Neural progenitor cell (in vitro differentiated cells): ENCODE measurements around the gene CCNYL1. TPM values are rescaled to one million over a fixed set of nuclear protein-coding genes. Genes with fewer than 3 reads are reported as not detected.
A peak's percentile ranks its signal among the peaks of the same experiment; 100 is the strongest.

ENCODE experiments used
- DNase-seq: peaks from one replicate; pipeline ENCODE4 v3.0.0-alpha.2; 2016; ENCODE audit warnings: low spot score
- H2AFZ ChIP-seq: fragments of 200-600 bp; sonication (generic); replicated peaks from 2 replicates; pipeline ENCODE4 v1.6.1; 2016; ENCODE audit warnings: antibody characterized with exemption
- H3F3A ChIP-seq: fragments of 200-600 bp; sonication (generic); 2 replicates; pipeline ENCODE4 v1.6.1; 2016; ENCODE audit warnings: antibody characterized with exemption, low read depth
- H3K27ac ChIP-seq: fragments of 200-600 bp; sonication (generic); 2 replicates; pipeline ENCODE4 v1.5.1; 2016; ENCODE audit warnings: mild to moderate bottlenecking
- H3K27me3 ChIP-seq: fragments of 200-600 bp; sonication (generic); 2 replicates; pipeline ENCODE4 v1.6.1; 2016; ENCODE audit warnings: mild to moderate bottlenecking, moderate library complexity
- H3K36me3 ChIP-seq: fragments of 200-600 bp; sonication (generic); 2 replicates; pipeline ENCODE4 v1.5.1; 2016
- H3K4me1 ChIP-seq: fragments of 200-600 bp; sonication (generic); 2 replicates; pipeline ENCODE4 v1.6.1; 2016; ENCODE audit warnings: mixed run types
- H3K4me2 ChIP-seq: fragments of 200-600 bp; sonication (generic); 2 replicates; pipeline ENCODE4 v1.6.1; 2016
- H3K4me3 ChIP-seq: fragments of 200-600 bp; sonication (generic); 2 replicates; pipeline ENCODE4 v1.5.1; 2016
- H3K79me2 ChIP-seq: fragments of 200-600 bp; sonication (generic); 2 replicates; pipeline ENCODE4 v1.6.1; 2016; ENCODE audit warnings: low read depth
- H3K9ac ChIP-seq: fragments of 200-600 bp; sonication (generic); 2 replicates; pipeline ENCODE4 v1.6.1; 2016
- H3K9me3 ChIP-seq: fragments of 200-600 bp; sonication (generic); 2 replicates; pipeline ENCODE4 v1.5.1; 2016; ENCODE audit warnings: low read depth
- H4K20me1 ChIP-seq: fragments of 200-600 bp; sonication (generic); 2 replicates; pipeline ENCODE4 v1.6.1; 2016; ENCODE audit warnings: low read depth
- H3K27ac Mint-ChIP-seq: 3 replicates; pipeline ENCODE4 v1.8.0; 2021; ENCODE audit warnings: mixed read lengths
- H3K27me3 Mint-ChIP-seq: 2 replicates; pipeline ENCODE4 v1.8.0; 2022; ENCODE audit warnings: low read depth, mild to moderate bottlenecking, inconsistent platforms, moderate library complexity, mixed read lengths; ENCODE audit not compliant: insufficient read depth
- H3K36me3 Mint-ChIP-seq: 3 replicates; pipeline ENCODE4 v1.8.0; 2021; ENCODE audit warnings: mixed read lengths
- H3K4me1 Mint-ChIP-seq: 3 replicates; pipeline ENCODE4 v1.8.0; 2021; ENCODE audit warnings: mixed read lengths
- H3K4me3 Mint-ChIP-seq: 3 replicates; pipeline ENCODE4 v1.8.0; 2021; ENCODE audit warnings: mild to moderate bottlenecking, moderate library complexity, mixed read lengths
- H3K9me3 Mint-ChIP-seq: 3 replicates; pipeline ENCODE4 v1.8.0; 2020; ENCODE audit warnings: mixed read lengths
- EZH2 ChIP-seq: fragments of 200-600 bp; sonication (generic); IDR thresholded peaks from 2 replicates; pipeline ENCODE4 v1.6.1; 2017; ENCODE audit warnings: antibody characterized with exemption, mild to moderate bottlenecking, moderate library complexity
- EZH2phosphoT487 ChIP-seq: fragments of 200-600 bp; sonication (generic); IDR thresholded peaks from 2 replicates; pipeline ENCODE4 v1.6.1; 2017; ENCODE audit warnings: antibody characterized with exemption
- small RNA-seq: library from RNA; depleted of rRNA; stranded (forward); fragments of <200 nt; gene quantifications from one replicate; pipeline ENCODE3, GENCODE V24; 2015
- total RNA-seq: library from RNA; depleted of rRNA; stranded (reverse); fragments of >200 nt; gene quantifications from 2 replicates; pipeline ENCODE4 v1.2.3, GENCODE V29; 2015; ENCODE audit warnings: low replicate concordance
- TF ChIP-seq, protein P1 (sequence below): fragments of 200-600 bp; sonication (generic); IDR thresholded peaks from 2 replicates; pipeline ENCODE4 v1.5.1; 2017; ENCODE audit warnings: antibody characterized with exemption, mild to moderate bottlenecking

Gene CCNYL1
- total RNA-seq, 1 donor from 2014 or later = 22.0 TPM

DNA sequence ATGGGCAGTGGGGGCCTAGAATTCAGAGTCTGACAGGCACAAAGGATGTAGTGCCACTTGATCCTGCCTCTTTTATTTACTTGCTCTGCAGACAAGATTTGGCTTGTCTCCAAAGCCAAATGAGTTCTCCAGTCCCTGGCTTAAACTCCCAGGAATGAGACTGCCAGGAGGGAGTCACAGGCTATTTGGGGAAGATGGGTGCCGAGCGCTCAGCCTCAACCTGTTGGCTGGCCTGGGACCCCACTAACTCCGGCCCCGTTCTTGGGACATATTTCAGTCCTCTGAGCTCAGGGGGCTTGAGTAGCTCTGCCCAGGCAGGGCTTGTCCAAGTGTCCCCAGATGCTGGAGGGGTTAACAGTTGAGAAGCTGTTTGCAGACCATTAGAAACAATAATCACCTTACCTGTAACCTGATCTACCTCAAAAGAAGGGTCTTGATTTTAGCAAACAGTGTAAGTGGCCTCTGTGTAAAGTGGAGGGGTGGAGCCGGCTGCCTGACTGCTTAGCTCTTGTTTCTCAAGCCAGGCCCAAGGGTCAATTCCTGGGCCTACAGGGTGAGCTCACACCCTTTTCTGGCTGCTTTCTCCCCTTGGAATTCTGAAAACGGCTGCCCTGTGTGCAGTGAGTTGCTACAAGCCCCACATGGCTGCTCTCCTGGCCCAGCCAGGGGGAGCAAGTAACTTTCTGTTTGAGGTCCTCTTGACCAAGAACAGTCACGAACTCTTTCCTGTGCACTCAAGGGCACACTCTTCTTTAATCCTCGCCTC is 85.3 kb downstream of the CCNYL1 start:
- Mint-ChIP-seq H3K4me3 (no peak overlapping the region), H3K27me3 (peaks cover 5% of the 10 kb centered on the region), H3K27ac (peak overlapping the region; percentile 42), H3K4me1 (peaks cover 9% of the 10 kb centered on the region), H3K36me3 (no peaks in the 10 kb centered on the region), H3K9me3 (no peaks in the 10 kb centered on the region)
- H3K36me3 ChIP-seq = no peaks in the 10 kb centered on the region
- H3K27me3 ChIP-seq = no peaks in the 10 kb centered on the region
- peaks cover 34% of the 10 kb centered on the region for H3F3A ChIP-seq
- no peak overlapping the region for H3K4me3 ChIP-seq
- H3K27ac ChIP-seq = peak overlapping the region; percentile 90
- H3K79me2 ChIP-seq = no peaks in the 10 kb centered on the region
- H4K20me1 ChIP-seq = no peaks in the 10 kb centered on the region
- no peaks in the 10 kb centered on the region for H3K9me3 ChIP-seq
- peak overlapping the region; percentile 41 for H3K4me2 ChIP-seq
- peak; percentile 64 for DNase-seq
- peaks cover 36% of the 10 kb centered on the region for H3K4me1 ChIP-seq
- H2AFZ ChIP-seq = no peak overlapping the region
- no peak overlapping the region for H3K9ac ChIP-seq
- TF ChIP-seq, protein P1, sequence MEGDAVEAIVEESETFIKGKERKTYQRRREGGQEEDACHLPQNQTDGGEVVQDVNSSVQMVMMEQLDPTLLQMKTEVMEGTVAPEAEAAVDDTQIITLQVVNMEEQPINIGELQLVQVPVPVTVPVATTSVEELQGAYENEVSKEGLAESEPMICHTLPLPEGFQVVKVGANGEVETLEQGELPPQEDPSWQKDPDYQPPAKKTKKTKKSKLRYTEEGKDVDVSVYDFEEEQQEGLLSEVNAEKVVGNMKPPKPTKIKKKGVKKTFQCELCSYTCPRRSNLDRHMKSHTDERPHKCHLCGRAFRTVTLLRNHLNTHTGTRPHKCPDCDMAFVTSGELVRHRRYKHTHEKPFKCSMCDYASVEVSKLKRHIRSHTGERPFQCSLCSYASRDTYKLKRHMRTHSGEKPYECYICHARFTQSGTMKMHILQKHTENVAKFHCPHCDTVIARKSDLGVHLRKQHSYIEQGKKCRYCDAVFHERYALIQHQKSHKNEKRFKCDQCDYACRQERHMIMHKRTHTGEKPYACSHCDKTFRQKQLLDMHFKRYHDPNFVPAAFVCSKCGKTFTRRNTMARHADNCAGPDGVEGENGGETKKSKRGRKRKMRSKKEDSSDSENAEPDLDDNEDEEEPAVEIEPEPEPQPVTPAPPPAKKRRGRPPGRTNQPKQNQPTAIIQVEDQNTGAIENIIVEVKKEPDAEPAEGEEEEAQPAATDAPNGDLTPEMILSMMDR = no peak
- TF ChIP-seq EZH2 = no peak
- TF ChIP-seq EZH2phosphoT487 = no peak

DNA sequence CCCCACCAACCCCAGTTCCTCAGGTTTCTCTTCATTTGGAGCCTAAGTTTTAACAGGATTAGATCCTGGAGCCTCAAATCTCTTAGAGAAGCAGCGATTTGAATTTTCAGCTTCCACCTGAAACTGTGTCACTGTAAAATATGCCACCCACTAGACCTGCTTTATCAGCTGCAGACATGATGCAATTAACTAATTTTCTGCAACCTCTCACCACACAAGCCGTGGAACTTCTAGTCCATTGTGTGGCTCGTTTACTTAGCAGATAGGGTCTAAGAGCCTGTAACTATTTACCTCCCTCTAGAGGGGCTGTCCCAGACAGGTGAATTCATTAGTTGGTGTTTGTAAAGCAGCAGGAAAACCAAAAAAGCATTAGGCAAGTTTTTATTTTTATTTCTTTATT is 89.8 kb downstream of the CCNYL1 start:
- Histone ChIP-seq H3K27me3 (no peaks in the 10 kb centered on the region), H3K9ac (no peak overlapping the region), H3F3A (peaks cover 35% of the 10 kb centered on the region), H3K4me3 (no peak overlapping the region), H3K36me3 (no peaks in the 10 kb centered on the region), H3K27ac (peak overlapping the region; percentile 7), H3K4me2 (peak overlapping the region; percentile 70), H3K9me3 (no peaks in the 10 kb centered on the region), H3K79me2 (no peaks in the 10 kb centered on the region), H4K20me1 (no peaks in the 10 kb centered on the region), H2AFZ (no peak overlapping the region), H3K4me1 (peaks cover 31% of the 10 kb centered on the region)
- no peaks in the 10 kb centered on the region for H3K9me3 Mint-ChIP-seq
- no peak overlapping the region for H3K4me3 Mint-ChIP-seq
- no peak overlapping the region for H3K27ac Mint-ChIP-seq
- TF ChIP-seq EZH2 (no peak), EZH2phosphoT487 (no peak)
- TF ChIP-seq, protein P1 = no peak
- H3K27me3 Mint-ChIP-seq = peaks cover 11% of the 10 kb centered on the region
- H3K4me1 Mint-ChIP-seq = peaks cover 4% of the 10 kb centered on the region
- no peak for DNase-seq
- no peaks in the 10 kb centered on the region for H3K36me3 Mint-ChIP-seq

DNA sequence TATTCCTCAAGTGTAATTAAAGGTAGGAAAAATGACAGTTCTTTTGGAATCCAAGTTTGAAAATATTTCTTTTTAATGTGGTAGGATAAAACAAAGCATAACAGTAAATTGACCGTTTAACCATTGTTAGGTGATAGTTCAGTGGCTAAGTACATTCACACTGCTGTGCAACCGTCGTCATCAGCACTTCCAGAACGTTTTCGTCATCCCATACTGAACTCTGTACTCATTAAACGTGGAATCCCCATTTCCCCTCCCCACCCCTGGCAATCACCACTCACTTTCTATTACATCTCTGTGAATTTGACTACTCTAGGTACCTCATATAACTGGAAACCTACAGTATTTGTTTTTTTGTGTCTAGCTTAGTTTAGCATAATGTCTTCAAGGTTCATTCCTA is 91.2 kb downstream of the CCNYL1 start:
- H3K9me3 Mint-ChIP-seq = no peaks in the 10 kb centered on the region

More for the DNA sequence above, 91.2 kb downstream of the CCNYL1 start:
- Histone ChIP-seq H3F3A (peaks cover 21% of the 10 kb centered on the region), H3K9me3 (no peaks in the 10 kb centered on the region), H3K27me3 (no peaks in the 10 kb centered on the region), H3K4me2 (no peak overlapping the region), H3K9ac (no peak overlapping the region), H3K4me3 (no peak overlapping the region), H3K4me1 (peaks cover 27% of the 10 kb centered on the region), H4K20me1 (no peaks in the 10 kb centered on the region), H2AFZ (no peak overlapping the region), H3K79me2 (no peaks in the 10 kb centered on the region), H3K36me3 (no peaks in the 10 kb centered on the region), H3K27ac (no peak overlapping the region)
- DNase-seq = no peak
- Mint-ChIP-seq H3K4me1 (peaks cover 3% of the 10 kb centered on the region), H3K27me3 (peaks cover 11% of the 10 kb centered on the region), H3K27ac (no peak overlapping the region), H3K4me3 (no peak overlapping the region), H3K36me3 (no peaks in the 10 kb centered on the region)
- TF ChIP-seq EZH2phosphoT487 (no peak), EZH2 (no peak)
- TF ChIP-seq, protein P1 = no peak

Small RNAs within 50 kb of the gene (small RNA-seq; reads per million reads assigned to genes)
- not detected for gene RF00019
- not detected for gene RNU6-664P

Other genes starting within 250 kb of the CCNYL1 start
- gene CREB1, start 181.7 kb upstream of the CCNYL1 start, total RNA-seq = 118 and 164 TPM in 2 replicates
- gene METTL21A, start 86.2 kb upstream of the CCNYL1 start, total RNA-seq = 43.3 and 65.2 TPM in 2 replicates
- 178 and 240 TPM in 2 replicates for gene FZD5, start 58.3 kb downstream of the CCNYL1 start, total RNA-seq